HL-60 (cell line): ENCODE data around the gene TRIM17.

Experiments
- CTCF ChIP-seq: IDR thresholded peaks from one replicate; pipeline ENCODE4 v1.5.1; 2011; ENCODE audit warnings: low read length, control low read depth, inconsistent platforms; ENCODE audit not compliant: insufficient read depth
- GABPA ChIP-seq: IDR thresholded peaks from 2 replicates; pipeline ENCODE4 v1.6.1; 2012; ENCODE audit warnings: low read depth

GRCh38 chr1:228424685-228425660, 8.3 kb upstream of the TRIM17 start:
- TF ChIP-seq GABPA (no peak), CTCF (no peak)
